Keratinocyte (primary cell): Measurements from ENCODE around the gene COMMD7. TPM values are rescaled to one million over a fixed set of nuclear protein-coding genes. Genes with fewer than 3 reads are reported as not detected.

ENCODE experiments used
- DNase-seq: peaks from one replicate; pipeline ENCODE4 v3.0.0-alpha.2; 2011; ENCODE audit warnings: low read depth, missing footprints, low spot score
- FAIRE-seq: peaks from 2 replicates; lab custom pipeline; 2011; peaks lifted over from hg19 to GRCh38; lab: Jason Lieb, UNC
- H2AFZ ChIP-seq: 2 replicates; pipeline ENCODE4 v1.6.0; 2012; ENCODE audit warnings: low read length, control low read depth, inconsistent platforms; ENCODE audit not compliant: control insufficient read depth
- H3K27ac ChIP-seq: 2 replicates; pipeline ENCODE4 v1.5.1; 2011; ENCODE audit warnings: low read length; ENCODE audit not compliant: control insufficient read depth, insufficient read depth
- H3K27me3 ChIP-seq: 3 replicates; pipeline ENCODE4 v1.6.0; 2011; ENCODE audit warnings: low read length; ENCODE audit not compliant: control insufficient read depth, insufficient read depth; ENCODE audit errors: extremely low read depth
- H3K36me3 ChIP-seq, 2 experiments: 2 replicates in 1 of 2; 3 replicates in 1 of 2; pipeline ENCODE4 v1.5.1; 2011; ENCODE audit warnings: low read length in 2 of 2, mild to moderate bottlenecking in 1 of 2; ENCODE audit not compliant: control insufficient read depth in 2 of 2, insufficient read depth in 2 of 2; ENCODE audit errors: extremely low read depth in 1 of 2
- H3K4me1 ChIP-seq: 3 replicates; pipeline ENCODE4 v1.5.1; 2011; ENCODE audit warnings: low read length; ENCODE audit not compliant: control insufficient read depth, insufficient read depth; ENCODE audit errors: extremely low read depth
- H3K4me2 ChIP-seq: 3 replicates; pipeline ENCODE4 v1.6.0; 2011; ENCODE audit warnings: low read depth, low read length; ENCODE audit not compliant: control insufficient read depth, insufficient read depth; ENCODE audit errors: extremely low read depth
- H3K4me3 ChIP-seq, 3 experiments: fragments of 200-600 bp in 1 of 3; sonication (generic) in 1 of 3; 2 replicates in 2 of 3; 3 replicates in 1 of 3; pipeline ENCODE4 v1.5.1; 2011 to 2016; ENCODE audit warnings: low read length in 3 of 3, mild to moderate bottlenecking in 3 of 3, control low read depth in 2 of 3, inconsistent platforms in 1 of 3, low read depth in 1 of 3, mixed read lengths in 1 of 3, mixed run types in 1 of 3, moderate library complexity in 1 of 3; ENCODE audit not compliant: control insufficient read depth in 2 of 3, insufficient read depth in 2 of 3; ENCODE audit errors: extremely low read depth in 1 of 3
- H3K79me2 ChIP-seq: 2 replicates; pipeline ENCODE4 v1.6.0; 2012; ENCODE audit warnings: low read length; ENCODE audit not compliant: control insufficient read depth, insufficient read depth
- H3K9ac ChIP-seq: 3 replicates; pipeline ENCODE4 v1.6.0; 2011; ENCODE audit warnings: low read length; ENCODE audit not compliant: control insufficient read depth, insufficient read depth; ENCODE audit errors: extremely low read depth
- H3K9me1 ChIP-seq: 3 replicates; pipeline ENCODE4 v1.6.0; 2011; ENCODE audit warnings: low read length; ENCODE audit not compliant: control insufficient read depth, insufficient read depth; ENCODE audit errors: extremely low read depth
- H3K9me3 ChIP-seq: 2 replicates; pipeline ENCODE4 v1.5.1; 2012; ENCODE audit warnings: low read depth, low read length; ENCODE audit not compliant: control insufficient read depth
- H4K20me1 ChIP-seq: 3 replicates; pipeline ENCODE4 v1.6.0; 2011; ENCODE audit warnings: low read length; ENCODE audit not compliant: control insufficient read depth, insufficient read depth; ENCODE audit errors: extremely low read depth
- EZH2 ChIP-seq: IDR thresholded peaks from one replicate; pipeline ENCODE4 v1.6.1; 2012; ENCODE audit warnings: inconsistent platforms, mild to moderate bottlenecking, low read length, moderate library complexity
- dilution Hi-C: fragments of 300-500 bp; cut with MboI; formaldehyde crosslinking; loops from one replicate; pipeline ENCODE4 v1.7.0; 2020; ENCODE audit warnings: low sequenced_read_pairs; ENCODE audit not compliant: extremely low pct_ligation_motif_present
- polyA plus RNA-seq, 5 experiments: library from polyadenylated mRNA; depleted of rRNA in 3 of 5; stranded (reverse) in 3 of 5; stranded (forward) in 1 of 5; unstranded in 1 of 5; fragments of >200 nt; gene quantifications; 1 replicate in 1 of 5; 2 replicates in 3 of 5; 3 replicates in 1 of 5; pipeline versions ENCODE4 v1.2.1 to v1.2.3, GENCODE V29; 2011 to 2012; ENCODE audit warnings: missing spikeins in 2 of 5, low read depth in 1 of 5, low replicate concordance in 1 of 5
- TF ChIP-seq, protein P1 (sequence below), 3 experiments: IDR thresholded peaks in 1 of 3; conservative IDR thresholded peaks in 1 of 3; optimal IDR thresholded peaks in 1 of 3; 2 replicates in 2 of 3; 3 replicates in 1 of 3; pipeline versions ENCODE3 to v1.5.1; 2011; ENCODE audit warnings: low read length in 3 of 3, mild to moderate bottlenecking in 3 of 3, moderate library complexity in 2 of 3, control low read depth in 1 of 3, inconsistent platforms in 1 of 3; ENCODE audit not compliant: insufficient read depth in 2 of 3; ENCODE audit errors: extremely low read depth in 1 of 3

The COMMD7 gene
- polyA plus RNA-seq, 1 donor (not counting 4 experiments of a cell fraction or from before 2014, with no cell fraction given) = 39.9 TPM

DNA sequence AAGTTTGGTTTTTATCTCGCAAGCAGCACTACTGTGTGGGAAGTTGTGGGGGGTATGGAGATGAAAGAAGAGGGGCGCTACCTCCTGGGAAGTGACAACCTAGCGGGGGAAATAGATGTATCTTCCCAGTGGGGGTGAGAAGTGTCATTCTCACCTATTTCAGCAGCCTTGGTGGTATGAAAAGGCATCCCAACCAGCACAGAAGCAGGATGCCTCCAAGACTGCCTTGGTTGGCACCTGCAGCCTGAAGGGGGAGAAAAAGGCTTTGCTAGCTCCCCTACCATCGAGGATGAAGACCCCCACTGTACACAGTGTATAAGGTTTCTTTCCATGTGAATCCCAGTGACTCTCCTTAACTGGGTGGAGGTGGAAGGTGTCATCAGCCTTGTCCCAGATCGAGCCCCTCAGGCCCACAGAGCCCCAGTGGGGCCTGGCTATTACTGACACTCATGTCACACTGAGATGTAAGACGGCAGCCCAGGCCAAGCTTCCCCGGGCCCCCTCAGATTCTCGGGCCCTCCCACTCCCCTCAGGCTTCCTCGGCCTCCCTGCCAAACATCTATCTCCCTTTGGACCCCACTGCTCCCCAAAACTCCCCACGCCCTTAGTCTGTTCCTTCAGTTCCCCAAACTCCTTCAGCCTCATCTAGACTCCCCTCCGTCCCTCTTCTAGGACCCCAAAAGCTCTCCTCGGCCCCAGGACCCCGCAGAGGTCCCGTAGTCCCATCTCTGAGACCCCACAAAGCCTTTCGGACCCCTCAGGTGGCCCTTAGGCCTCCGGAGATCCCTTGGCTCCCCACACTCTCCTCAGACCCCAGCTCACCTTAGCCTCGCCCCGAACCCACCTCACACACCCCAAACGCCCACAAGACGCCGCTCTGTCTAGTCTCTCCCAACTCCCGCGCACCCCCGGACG lies 688 bp downstream of the COMMD7 start:
- Histone ChIP-seq H3K9ac (peak overlapping the region; percentile 82), H4K20me1 (no peaks in the 10 kb centered on the region), H3K9me1 (no peaks in the 10 kb centered on the region), H3K4me3 (peak overlapping the region; percentile 68 to 81 (median 68)), H3K4me2 (peak overlapping the region; percentile 81), H3K27me3 (no peaks in the 10 kb centered on the region), H3K27ac (peak overlapping the region; percentile 14), H3K79me2 (no peaks in the 10 kb centered on the region), H3K36me3 (no peaks in the 10 kb centered on the region), H2AFZ (peak overlapping the region; percentile 78), H3K4me1 (peaks cover 19% of the 10 kb centered on the region), H3K9me3 (no peaks in the 10 kb centered on the region)
- TF ChIP-seq, protein P1, sequence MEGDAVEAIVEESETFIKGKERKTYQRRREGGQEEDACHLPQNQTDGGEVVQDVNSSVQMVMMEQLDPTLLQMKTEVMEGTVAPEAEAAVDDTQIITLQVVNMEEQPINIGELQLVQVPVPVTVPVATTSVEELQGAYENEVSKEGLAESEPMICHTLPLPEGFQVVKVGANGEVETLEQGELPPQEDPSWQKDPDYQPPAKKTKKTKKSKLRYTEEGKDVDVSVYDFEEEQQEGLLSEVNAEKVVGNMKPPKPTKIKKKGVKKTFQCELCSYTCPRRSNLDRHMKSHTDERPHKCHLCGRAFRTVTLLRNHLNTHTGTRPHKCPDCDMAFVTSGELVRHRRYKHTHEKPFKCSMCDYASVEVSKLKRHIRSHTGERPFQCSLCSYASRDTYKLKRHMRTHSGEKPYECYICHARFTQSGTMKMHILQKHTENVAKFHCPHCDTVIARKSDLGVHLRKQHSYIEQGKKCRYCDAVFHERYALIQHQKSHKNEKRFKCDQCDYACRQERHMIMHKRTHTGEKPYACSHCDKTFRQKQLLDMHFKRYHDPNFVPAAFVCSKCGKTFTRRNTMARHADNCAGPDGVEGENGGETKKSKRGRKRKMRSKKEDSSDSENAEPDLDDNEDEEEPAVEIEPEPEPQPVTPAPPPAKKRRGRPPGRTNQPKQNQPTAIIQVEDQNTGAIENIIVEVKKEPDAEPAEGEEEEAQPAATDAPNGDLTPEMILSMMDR (optimal IDR thresholded peaks at IDR 0.05 in 1 of 3, IDR thresholded peaks at IDR 0.05 in 1 of 3, conservative IDR thresholded peaks at IDR 0.05 in 1 of 3; ENCODE audit: extremely low read depth in 1 of 3, insufficient read depth in 2 of 3, low read length in 3 of 3) = no peak
- no peak for TF ChIP-seq EZH2
- no peak for FAIRE-seq
- dilution Hi-C loops = no loop called here
- no peak for DNase-seq

DNA sequence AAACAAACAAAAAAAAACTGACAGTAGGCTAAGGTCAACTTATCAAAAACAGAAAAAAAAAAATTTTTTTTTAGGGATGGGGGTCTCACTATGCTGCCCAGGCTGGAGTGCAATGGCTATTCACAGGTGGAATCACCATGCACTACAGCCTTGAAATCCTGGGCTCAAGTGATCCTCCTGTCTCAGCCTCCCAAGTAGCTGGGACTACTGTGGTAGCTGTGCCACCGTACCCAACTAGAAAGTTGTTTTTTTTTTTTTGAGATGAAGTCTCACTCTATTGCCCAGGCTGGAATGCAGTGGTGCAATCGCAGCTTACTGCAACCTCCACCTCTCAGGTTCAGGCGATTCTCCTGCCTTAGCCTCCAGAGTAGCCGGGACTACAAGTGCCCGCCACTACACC lies 2.1 kb downstream of the COMMD7 start:
- no peak overlapping the region for H2AFZ ChIP-seq
- dilution Hi-C loops = no loop called here

More for the DNA sequence above, 2.1 kb downstream of the COMMD7 start:
- no peaks in the 10 kb centered on the region for H3K27me3 ChIP-seq
- H3K9me1 ChIP-seq = no peaks in the 10 kb centered on the region
- no peak overlapping the region for H3K4me3 ChIP-seq
- no peaks in the 10 kb centered on the region for H3K9me3 ChIP-seq
- DNase-seq (no peak), FAIRE-seq (no peak)
- H3K36me3 ChIP-seq = no peaks in the 10 kb centered on the region
- no peak overlapping the region for H3K4me2 ChIP-seq
- peaks cover 21% of the 10 kb centered on the region for H3K4me1 ChIP-seq
- no peak overlapping the region for H3K9ac ChIP-seq
- no peak for TF ChIP-seq EZH2
- TF ChIP-seq, protein P1 (optimal IDR thresholded peaks at IDR 0.05 in 1 of 3, IDR thresholded peaks at IDR 0.05 in 1 of 3, conservative IDR thresholded peaks at IDR 0.05 in 1 of 3; ENCODE audit: extremely low read depth in 1 of 3, insufficient read depth in 2 of 3, low read length in 3 of 3) = no peak
- H3K27ac ChIP-seq = no peak overlapping the region
- no peaks in the 10 kb centered on the region for H4K20me1 ChIP-seq
- H3K79me2 ChIP-seq = no peaks in the 10 kb centered on the region
